Upper lobe of left lung (tissue), 4 donors: Measurements from ENCODE around the gene TRIM56.

ENCODE experiments used
- POLR2A ChIP-seq, 4 donors: fragments of 450-650 bp; IDR thresholded peaks; one replicate each; pipeline ENCODE4 v1.5.1; 2016 to 2017; ENCODE audit warnings: antibody characterized with exemption in 4 of 4, mild to moderate bottlenecking in 2 of 4
- POLR2AphosphoS5 ChIP-seq, 2 donors: sonication (generic); formaldehyde crosslinking; IDR thresholded peaks; one replicate each; pipeline ENCODE4 v1.5.1; 2017; ENCODE audit warnings: antibody characterized with exemption in 2 of 2
- TF ChIP-seq, protein P1 (sequence below), 6 experiments: fragments of 450-650 bp in 4 of 6; fragments of 200-600 bp in 2 of 6; sonication (generic) in 2 of 6; IDR thresholded peaks; one replicate each; pipeline ENCODE4 v1.5.1; 2016 to 2019; ENCODE audit warnings: antibody characterized with exemption in 6 of 6

DNA sequence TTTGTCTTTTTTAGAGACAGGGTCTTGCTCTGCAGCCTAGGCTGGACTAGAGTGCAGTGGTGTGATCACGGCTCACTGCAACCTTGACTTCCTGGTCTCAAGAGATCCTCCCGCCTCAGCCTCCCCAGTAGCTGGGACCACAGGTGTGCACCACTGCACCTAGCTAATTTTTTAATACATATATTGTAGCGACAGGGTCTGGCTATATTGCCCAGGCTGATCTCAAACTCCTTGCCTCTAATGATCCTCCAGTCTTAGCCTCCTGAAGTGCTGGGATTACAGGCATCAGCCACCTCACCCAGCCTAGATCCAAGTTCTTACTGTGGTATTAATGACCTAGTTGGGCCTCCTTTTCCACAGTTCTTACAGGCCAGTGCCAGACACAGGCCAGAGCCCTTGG, 29.9 kb downstream of the TRIM56 start:
- TF ChIP-seq, protein P1, sequence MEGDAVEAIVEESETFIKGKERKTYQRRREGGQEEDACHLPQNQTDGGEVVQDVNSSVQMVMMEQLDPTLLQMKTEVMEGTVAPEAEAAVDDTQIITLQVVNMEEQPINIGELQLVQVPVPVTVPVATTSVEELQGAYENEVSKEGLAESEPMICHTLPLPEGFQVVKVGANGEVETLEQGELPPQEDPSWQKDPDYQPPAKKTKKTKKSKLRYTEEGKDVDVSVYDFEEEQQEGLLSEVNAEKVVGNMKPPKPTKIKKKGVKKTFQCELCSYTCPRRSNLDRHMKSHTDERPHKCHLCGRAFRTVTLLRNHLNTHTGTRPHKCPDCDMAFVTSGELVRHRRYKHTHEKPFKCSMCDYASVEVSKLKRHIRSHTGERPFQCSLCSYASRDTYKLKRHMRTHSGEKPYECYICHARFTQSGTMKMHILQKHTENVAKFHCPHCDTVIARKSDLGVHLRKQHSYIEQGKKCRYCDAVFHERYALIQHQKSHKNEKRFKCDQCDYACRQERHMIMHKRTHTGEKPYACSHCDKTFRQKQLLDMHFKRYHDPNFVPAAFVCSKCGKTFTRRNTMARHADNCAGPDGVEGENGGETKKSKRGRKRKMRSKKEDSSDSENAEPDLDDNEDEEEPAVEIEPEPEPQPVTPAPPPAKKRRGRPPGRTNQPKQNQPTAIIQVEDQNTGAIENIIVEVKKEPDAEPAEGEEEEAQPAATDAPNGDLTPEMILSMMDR (IDR thresholded peaks at IDR 0.05), result no peak
- no peak for TF ChIP-seq POLR2A (IDR thresholded peaks at IDR 0.05)
- TF ChIP-seq POLR2AphosphoS5 (IDR thresholded peaks at IDR 0.05), result no peak
